Neural progenitor cell (in vitro differentiated cells): ENCODE results near the gene STK33. TPM values are rescaled to one million over a fixed set of nuclear protein-coding genes. Genes with fewer than 3 reads are reported as not detected.

ENCODE experiments used
- DNase-seq: peaks from one replicate; pipeline ENCODE4 v3.0.0-alpha.2; 2016; ENCODE audit warnings: low spot score
- H2AFZ ChIP-seq: fragments of 200-600 bp; sonication (generic); replicated peaks from 2 replicates; pipeline ENCODE4 v1.6.1; 2016; ENCODE audit warnings: antibody characterized with exemption
- H3F3A ChIP-seq: fragments of 200-600 bp; sonication (generic); 2 replicates; pipeline ENCODE4 v1.6.1; 2016; ENCODE audit warnings: antibody characterized with exemption, low read depth
- H3K27ac ChIP-seq: fragments of 200-600 bp; sonication (generic); 2 replicates; pipeline ENCODE4 v1.5.1; 2016; ENCODE audit warnings: mild to moderate bottlenecking
- H3K27me3 ChIP-seq: fragments of 200-600 bp; sonication (generic); 2 replicates; pipeline ENCODE4 v1.6.1; 2016; ENCODE audit warnings: mild to moderate bottlenecking, moderate library complexity
- H3K36me3 ChIP-seq: fragments of 200-600 bp; sonication (generic); 2 replicates; pipeline ENCODE4 v1.5.1; 2016
- H3K4me1 ChIP-seq: fragments of 200-600 bp; sonication (generic); 2 replicates; pipeline ENCODE4 v1.6.1; 2016; ENCODE audit warnings: mixed run types
- H3K4me2 ChIP-seq: fragments of 200-600 bp; sonication (generic); 2 replicates; pipeline ENCODE4 v1.6.1; 2016
- H3K4me3 ChIP-seq: fragments of 200-600 bp; sonication (generic); 2 replicates; pipeline ENCODE4 v1.5.1; 2016
- H3K79me2 ChIP-seq: fragments of 200-600 bp; sonication (generic); 2 replicates; pipeline ENCODE4 v1.6.1; 2016; ENCODE audit warnings: low read depth
- H3K9ac ChIP-seq: fragments of 200-600 bp; sonication (generic); 2 replicates; pipeline ENCODE4 v1.6.1; 2016
- H3K9me3 ChIP-seq: fragments of 200-600 bp; sonication (generic); 2 replicates; pipeline ENCODE4 v1.5.1; 2016; ENCODE audit warnings: low read depth
- H4K20me1 ChIP-seq: fragments of 200-600 bp; sonication (generic); 2 replicates; pipeline ENCODE4 v1.6.1; 2016; ENCODE audit warnings: low read depth
- H3K27ac Mint-ChIP-seq: 3 replicates; pipeline ENCODE4 v1.8.0; 2021; ENCODE audit warnings: mixed read lengths
- H3K27me3 Mint-ChIP-seq: 2 replicates; pipeline ENCODE4 v1.8.0; 2022; ENCODE audit warnings: low read depth, mild to moderate bottlenecking, inconsistent platforms, moderate library complexity, mixed read lengths; ENCODE audit not compliant: insufficient read depth
- H3K36me3 Mint-ChIP-seq: 3 replicates; pipeline ENCODE4 v1.8.0; 2021; ENCODE audit warnings: mixed read lengths
- H3K4me1 Mint-ChIP-seq: 3 replicates; pipeline ENCODE4 v1.8.0; 2021; ENCODE audit warnings: mixed read lengths
- H3K4me3 Mint-ChIP-seq: 3 replicates; pipeline ENCODE4 v1.8.0; 2021; ENCODE audit warnings: mild to moderate bottlenecking, moderate library complexity, mixed read lengths
- H3K9me3 Mint-ChIP-seq: 3 replicates; pipeline ENCODE4 v1.8.0; 2020; ENCODE audit warnings: mixed read lengths
- EZH2 ChIP-seq: fragments of 200-600 bp; sonication (generic); IDR thresholded peaks from 2 replicates; pipeline ENCODE4 v1.6.1; 2017; ENCODE audit warnings: antibody characterized with exemption, mild to moderate bottlenecking, moderate library complexity
- EZH2phosphoT487 ChIP-seq: fragments of 200-600 bp; sonication (generic); IDR thresholded peaks from 2 replicates; pipeline ENCODE4 v1.6.1; 2017; ENCODE audit warnings: antibody characterized with exemption
- total RNA-seq: library from RNA; depleted of rRNA; stranded (reverse); fragments of >200 nt; gene quantifications from 2 replicates; pipeline ENCODE4 v1.2.3, GENCODE V29; 2015; ENCODE audit warnings: low replicate concordance
- TF ChIP-seq, protein P1 (sequence below): fragments of 200-600 bp; sonication (generic); IDR thresholded peaks from 2 replicates; pipeline ENCODE4 v1.5.1; 2017; ENCODE audit warnings: antibody characterized with exemption, mild to moderate bottlenecking

Gene STK33
- total RNA-seq, 1 donor from 2014 or later, result 56.5 TPM

DNA sequence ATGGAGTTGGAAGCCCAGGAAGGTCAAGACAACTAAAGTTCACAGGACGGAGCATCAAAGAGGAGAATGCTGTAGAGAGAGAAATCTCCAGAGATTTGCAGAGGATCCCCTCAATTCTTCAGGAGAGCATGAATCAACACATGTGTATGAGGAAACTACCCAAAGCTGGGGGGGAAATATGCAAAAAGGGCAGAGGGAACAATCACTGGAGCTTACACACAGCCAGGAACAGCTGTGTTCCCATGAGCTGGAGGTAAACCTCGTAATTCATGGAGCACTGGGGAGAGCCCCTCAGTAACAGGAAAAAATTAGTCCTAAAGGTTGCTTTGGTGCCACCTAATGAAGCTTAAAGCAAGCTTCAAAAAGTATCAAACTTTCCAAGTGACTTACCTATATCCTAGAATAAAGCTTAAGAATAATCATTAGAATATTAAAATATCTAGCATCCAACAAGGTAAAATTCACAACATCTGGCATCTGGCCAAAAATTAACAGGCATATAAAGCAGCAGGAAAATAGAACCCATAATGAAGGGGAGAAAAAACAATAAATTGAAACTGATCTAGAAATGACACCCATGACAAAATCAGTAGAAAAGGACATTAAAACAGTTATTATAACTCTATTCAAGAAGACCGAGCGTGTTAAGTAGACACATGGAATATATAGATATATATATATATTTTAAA, 134.2 kb downstream of the STK33 start:
- Mint-ChIP-seq H3K27ac (no peak overlapping the region), H3K4me3 (no peak overlapping the region), H3K36me3 (peaks cover 21% of the 10 kb centered on the region), H3K9me3 (no peaks in the 10 kb centered on the region), H3K4me1 (peaks cover 2% of the 10 kb centered on the region), H3K27me3 (peaks cover 2% of the 10 kb centered on the region)
- H2AFZ ChIP-seq, result no peak overlapping the region
- H3K36me3 ChIP-seq, result no peaks in the 10 kb centered on the region
- TF ChIP-seq, protein P1, sequence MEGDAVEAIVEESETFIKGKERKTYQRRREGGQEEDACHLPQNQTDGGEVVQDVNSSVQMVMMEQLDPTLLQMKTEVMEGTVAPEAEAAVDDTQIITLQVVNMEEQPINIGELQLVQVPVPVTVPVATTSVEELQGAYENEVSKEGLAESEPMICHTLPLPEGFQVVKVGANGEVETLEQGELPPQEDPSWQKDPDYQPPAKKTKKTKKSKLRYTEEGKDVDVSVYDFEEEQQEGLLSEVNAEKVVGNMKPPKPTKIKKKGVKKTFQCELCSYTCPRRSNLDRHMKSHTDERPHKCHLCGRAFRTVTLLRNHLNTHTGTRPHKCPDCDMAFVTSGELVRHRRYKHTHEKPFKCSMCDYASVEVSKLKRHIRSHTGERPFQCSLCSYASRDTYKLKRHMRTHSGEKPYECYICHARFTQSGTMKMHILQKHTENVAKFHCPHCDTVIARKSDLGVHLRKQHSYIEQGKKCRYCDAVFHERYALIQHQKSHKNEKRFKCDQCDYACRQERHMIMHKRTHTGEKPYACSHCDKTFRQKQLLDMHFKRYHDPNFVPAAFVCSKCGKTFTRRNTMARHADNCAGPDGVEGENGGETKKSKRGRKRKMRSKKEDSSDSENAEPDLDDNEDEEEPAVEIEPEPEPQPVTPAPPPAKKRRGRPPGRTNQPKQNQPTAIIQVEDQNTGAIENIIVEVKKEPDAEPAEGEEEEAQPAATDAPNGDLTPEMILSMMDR, result no peak
- TF ChIP-seq EZH2, result no peak
- TF ChIP-seq EZH2phosphoT487, result no peak
- no peak overlapping the region for H3K4me3 ChIP-seq
- H3K9me3 ChIP-seq, result no peaks in the 10 kb centered on the region
- no peak overlapping the region for H3K4me2 ChIP-seq
- no peaks in the 10 kb centered on the region for H4K20me1 ChIP-seq
- DNase-seq, result no peak
- no peaks in the 10 kb centered on the region for H3K4me1 ChIP-seq
- no peaks in the 10 kb centered on the region for H3K79me2 ChIP-seq
- no peak overlapping the region for H3K9ac ChIP-seq
- no peaks in the 10 kb centered on the region for H3F3A ChIP-seq
- no peaks in the 10 kb centered on the region for H3K27me3 ChIP-seq
- no peak overlapping the region for H3K27ac ChIP-seq

DNA sequence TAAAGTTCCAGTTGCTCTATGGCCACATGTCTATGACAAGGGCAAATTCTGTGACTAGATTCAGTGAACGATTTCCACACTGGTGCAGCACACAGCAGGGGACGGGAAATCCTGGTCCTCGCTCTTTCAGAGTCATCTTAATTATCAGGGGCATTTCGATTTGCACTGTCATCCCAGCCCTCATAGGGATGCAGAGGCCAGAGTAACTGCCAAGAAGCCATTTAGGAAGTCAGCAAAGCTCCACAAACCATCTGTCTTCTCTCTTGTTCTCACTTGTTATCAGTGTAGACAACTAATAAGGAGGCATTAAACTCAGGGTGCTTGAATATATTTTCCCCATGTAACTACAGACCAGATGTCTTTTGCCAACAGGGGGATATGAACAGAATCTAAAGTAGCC, 151.7 kb downstream of the STK33 start:
- Histone ChIP-seq H3K4me2 (no peak overlapping the region), H3K27me3 (no peaks in the 10 kb centered on the region), H4K20me1 (no peaks in the 10 kb centered on the region), H3K9me3 (no peaks in the 10 kb centered on the region), H2AFZ (no peak overlapping the region), H3K9ac (no peak overlapping the region), H3K4me1 (peaks cover 9% of the 10 kb centered on the region), H3K4me3 (no peak overlapping the region), H3K36me3 (no peaks in the 10 kb centered on the region), H3F3A (peaks cover 13% of the 10 kb centered on the region), H3K27ac (peak overlapping the region; percentile 17), H3K79me2 (no peaks in the 10 kb centered on the region)
- no peak overlapping the region for H3K4me3 Mint-ChIP-seq
- no peak for TF ChIP-seq EZH2phosphoT487
- no peak for TF ChIP-seq EZH2
- TF ChIP-seq, protein P1, result no peak
- peaks cover 4% of the 10 kb centered on the region for H3K9me3 Mint-ChIP-seq
- DNase-seq, result peak; percentile 53
- H3K4me1 Mint-ChIP-seq, result peaks cover 16% of the 10 kb centered on the region
- H3K36me3 Mint-ChIP-seq, result peaks cover 18% of the 10 kb centered on the region
- H3K27ac Mint-ChIP-seq, result peak overlapping the region; percentile 48
- H3K27me3 Mint-ChIP-seq, result no peaks in the 10 kb centered on the region

DNA sequence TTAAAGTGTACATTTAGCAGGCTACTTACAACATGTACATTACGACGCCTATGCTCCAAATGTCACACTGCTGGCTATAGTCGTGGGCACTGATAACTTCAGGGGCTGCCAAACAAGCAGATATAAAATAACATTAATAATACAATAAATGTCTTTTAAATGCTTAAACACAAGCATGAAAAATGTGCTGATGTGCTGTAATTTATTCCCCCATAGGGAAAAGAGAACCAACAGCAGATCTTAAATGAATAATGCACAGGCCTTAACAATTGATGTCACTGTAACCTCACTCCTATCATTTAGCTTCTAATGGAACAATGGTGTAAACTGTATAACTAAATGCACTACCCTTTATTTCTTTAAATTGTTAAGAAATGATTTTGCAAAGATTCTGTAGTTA, 153.4 kb downstream of the STK33 start:
- Histone ChIP-seq H4K20me1 (no peaks in the 10 kb centered on the region), H3K79me2 (no peaks in the 10 kb centered on the region), H3K4me2 (no peak overlapping the region), H3K27me3 (no peaks in the 10 kb centered on the region), H3K4me3 (no peak overlapping the region), H3K9me3 (no peaks in the 10 kb centered on the region), H3F3A (peaks cover 13% of the 10 kb centered on the region), H2AFZ (no peak overlapping the region), H3K4me1 (peaks cover 9% of the 10 kb centered on the region), H3K36me3 (no peaks in the 10 kb centered on the region), H3K9ac (no peak overlapping the region), H3K27ac (no peak overlapping the region)
- Mint-ChIP-seq H3K4me1 (peaks cover 16% of the 10 kb centered on the region), H3K9me3 (no peaks in the 10 kb centered on the region), H3K36me3 (peaks cover 7% of the 10 kb centered on the region), H3K27ac (no peak overlapping the region), H3K27me3 (no peaks in the 10 kb centered on the region), H3K4me3 (no peak overlapping the region)
- TF ChIP-seq EZH2 (no peak), EZH2phosphoT487 (no peak)
- TF ChIP-seq, protein P1, result no peak
- DNase-seq, result no peak
